NOMO-1 (cell line): ENCODE measurements around the gene SYTL3.
"Not testable (repeated sequence)": the region's sequence is repeated elsewhere in the genome, so short reads cannot be mapped to it uniquely, and the experiment has no call there.

Source experiments
- DNase-seq, 2 experiments: peaks; one replicate each; lab custom pipeline; 2025; ENCODE audit not compliant: unreplicated experiment in 2 of 2; lab: John Stamatoyannopoulos, UW

Gene SYTL3

DNA sequence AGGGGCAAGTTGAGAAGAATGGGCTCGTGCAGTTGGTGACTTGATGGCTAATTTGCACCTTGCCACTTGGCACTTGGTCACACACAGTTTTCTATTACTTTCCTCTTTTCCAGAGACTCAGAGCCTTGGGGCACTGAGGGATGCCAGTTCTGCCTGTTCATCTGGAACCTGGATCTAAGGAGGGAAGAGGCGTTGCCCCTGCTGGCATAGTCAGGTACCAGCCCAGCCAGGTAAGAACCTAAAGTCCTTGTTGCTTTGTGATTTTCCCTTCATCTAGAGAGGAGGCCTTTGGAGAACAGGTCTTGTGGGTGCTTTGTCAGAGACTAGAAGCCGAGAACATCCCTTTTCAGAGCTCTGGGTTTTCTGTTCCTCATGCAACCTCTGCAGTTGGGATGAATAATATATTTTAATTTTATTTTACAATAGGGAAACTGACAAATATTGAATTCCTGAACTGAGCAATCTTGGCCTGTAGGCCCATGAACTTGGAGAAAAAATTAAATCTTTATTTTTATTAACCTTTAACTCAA, 11.4 kb downstream of the SYTL3 start:
- DNase-seq = no peak

DNA sequence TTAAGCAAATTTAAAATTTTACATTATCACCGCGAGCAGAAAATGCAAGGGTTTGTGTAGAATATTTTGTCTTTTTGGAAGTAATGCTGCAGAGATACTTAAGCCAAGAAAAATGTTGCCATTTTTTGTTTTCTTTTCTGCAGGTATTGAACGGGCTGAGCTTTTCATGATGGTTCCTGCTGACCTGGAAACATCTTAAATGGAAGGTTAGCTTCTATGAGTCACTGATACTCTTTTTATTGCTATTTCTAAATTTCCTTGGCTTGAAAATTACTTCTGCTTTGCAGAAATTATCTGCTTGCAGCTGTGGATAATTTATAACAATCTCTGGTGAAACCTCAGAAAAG, 12.7 kb downstream of the SYTL3 start:
- DNase-seq = peak in 1 of 2 experiments; percentile 96

DNA sequence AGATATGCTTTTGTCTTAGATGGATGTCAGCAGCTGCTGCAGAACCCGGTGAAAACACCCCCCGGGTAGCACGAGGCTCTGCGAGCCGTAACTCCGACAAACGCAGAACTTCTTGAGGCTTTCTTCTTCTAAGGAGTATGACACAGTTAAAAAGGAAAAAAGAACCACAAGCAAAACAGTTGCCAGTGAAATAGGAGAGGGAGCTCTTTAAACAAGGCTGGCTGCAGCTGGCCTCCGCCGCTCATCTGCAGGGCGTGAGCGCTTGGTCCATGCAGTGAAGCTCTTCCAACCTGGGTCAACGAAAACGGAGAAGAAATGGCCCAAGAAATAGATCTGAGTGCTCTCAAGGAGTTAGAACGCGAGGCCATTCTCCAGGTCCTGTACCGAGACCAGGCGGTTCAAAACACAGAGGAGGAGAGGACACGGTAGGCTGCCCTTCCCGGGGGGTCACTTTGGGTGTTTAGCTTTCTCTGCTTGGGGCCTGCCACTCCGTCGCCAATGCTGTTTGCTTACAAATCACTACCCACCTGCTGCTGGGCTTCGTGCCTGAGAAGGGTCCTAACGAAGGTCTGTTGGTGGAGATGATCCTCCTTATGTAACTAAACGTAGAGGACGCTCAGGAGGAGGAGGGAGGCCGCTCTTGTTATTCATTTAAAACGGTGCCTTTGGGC, 13.2 kb downstream of the SYTL3 start:
- peak in 1 of 2 experiments; percentile 72 for DNase-seq

DNA sequence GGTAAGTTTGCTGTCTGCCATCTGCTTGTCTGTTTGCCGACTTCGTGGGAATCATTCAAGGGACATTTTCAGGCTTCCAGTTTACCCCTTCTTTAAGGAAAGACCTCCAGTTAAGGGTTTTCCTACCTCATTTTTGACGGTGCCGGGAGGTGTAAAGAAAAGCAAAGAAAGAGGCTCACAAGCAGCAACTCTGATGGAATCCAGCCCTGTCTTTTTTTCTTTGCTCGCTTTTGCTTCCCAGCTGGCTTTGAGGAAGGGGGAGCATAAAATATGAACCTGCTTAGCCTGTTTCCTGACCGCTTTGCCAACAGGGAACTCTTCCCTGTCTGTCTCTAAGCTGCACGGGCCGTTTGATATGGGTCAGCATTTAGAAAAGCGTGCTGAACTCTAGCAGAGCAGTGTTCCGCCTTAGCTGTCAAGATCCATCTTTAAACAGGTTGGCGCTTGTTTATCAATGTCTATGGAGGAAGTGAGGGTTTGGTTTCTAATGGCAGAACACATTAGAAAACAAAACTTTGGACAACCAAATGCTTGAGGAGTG, 13.8 kb downstream of the SYTL3 start:
- peak in 1 of 2 experiments; percentile 16 for DNase-seq

DNA sequence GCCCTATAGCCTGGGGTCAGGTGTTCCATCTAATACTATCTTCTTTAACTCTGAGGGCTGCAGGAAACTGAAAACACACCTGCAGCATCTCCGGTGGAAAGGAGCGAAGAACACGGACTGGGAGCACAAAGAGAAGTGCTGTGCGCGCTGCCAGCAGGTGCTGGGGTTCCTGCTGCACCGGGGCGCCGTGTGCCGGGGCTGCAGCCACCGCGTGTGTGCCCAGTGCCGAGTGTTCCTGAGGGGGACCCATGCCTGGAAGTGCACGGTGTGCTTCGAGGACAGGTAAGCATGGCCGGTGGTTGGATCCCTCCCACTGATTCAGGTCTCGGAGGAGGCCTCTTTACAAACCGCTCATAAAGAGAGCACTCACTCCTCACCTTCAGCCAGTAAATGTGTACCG, 15.5 kb downstream of the SYTL3 start:
- DNase-seq = no peak

DNA sequence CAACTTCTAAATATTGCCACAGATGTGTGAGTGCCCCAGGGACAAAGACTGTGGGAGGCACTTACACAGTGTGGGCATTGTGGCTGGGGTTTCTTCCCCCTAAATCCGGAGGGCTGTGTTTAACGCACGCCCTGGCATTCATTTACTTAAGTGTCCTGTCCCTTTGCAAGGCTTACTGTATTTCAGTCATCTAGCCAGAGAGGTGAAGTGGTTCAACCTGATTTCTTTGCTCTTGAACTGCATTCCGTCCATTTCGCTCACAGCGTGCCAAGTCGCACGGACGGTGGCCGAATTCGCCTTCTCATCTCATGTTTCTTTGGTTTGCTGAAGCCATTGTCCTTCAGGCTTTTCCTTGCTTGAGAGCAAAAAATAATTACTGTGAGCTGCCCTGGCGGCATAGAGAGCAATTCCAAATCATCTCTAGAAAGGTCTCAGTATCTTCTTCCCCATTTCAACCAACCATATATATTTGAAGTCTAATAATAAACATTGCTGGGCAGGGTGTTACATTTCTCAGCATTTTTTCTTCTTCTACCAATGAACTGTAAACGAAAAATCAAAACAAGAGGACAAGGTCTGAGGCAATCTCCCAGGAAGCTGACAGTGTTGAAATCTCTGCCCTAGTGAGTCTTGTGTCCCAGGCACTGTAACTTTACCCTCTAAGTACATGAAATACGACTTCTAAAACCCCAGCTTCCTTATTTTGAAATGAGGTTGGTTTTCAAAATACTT, 16.9 kb downstream of the SYTL3 start:
- peak; percentile 89 to 99 for DNase-seq

DNA sequence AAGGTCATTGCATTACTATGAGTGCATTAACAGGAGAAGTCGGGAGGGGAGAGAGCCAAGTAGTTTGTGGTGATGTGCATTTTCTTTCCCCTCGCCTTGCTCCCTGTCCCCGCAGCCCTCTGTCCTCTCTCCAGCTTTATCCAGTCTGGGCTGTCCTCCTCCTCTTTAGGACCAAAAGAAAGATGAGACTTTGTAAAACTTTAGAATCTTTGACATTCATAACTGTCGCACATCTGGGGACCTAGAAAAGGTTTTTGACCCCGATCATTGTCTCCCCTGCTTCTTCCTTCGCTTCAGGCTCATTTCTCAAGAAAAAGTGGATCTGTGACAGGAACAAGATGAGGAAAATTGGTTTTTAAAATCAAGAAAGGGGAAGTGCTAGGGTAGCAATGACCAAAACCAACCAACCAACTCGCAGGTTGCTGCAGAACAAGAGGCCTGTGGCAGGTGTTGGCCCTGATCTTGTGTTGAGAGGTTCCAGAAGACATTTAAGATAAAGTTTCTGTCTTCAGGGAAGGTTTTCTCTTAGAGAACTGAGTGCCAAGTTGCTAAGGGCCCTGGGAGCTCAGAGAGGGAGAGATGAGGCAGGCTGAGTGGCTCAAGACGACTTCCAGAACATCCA, 17.6 kb downstream of the SYTL3 start:
- DNase-seq = peak in 1 of 2 experiments; percentile 48

DNA sequence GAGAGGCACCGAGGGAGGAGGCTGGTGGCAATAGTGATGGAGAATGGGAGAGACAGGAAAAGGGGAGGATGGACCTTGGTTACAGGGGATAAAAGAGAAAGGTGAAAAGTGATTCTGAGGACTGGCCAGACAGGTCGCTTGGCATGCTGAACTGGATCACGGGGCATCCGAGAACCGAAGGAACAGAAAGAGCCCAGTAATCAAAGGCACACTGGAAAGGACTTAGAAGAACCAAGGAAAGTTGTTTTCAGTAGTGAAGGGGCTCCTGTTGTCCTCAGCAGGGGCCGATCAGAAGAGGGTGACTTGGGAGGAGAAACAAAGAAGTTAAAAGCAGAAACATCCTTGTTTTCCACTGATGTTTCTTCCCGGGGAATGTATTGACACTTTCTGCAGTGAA, 18.9 kb downstream of the SYTL3 start:
- no peak for DNase-seq

DNA sequence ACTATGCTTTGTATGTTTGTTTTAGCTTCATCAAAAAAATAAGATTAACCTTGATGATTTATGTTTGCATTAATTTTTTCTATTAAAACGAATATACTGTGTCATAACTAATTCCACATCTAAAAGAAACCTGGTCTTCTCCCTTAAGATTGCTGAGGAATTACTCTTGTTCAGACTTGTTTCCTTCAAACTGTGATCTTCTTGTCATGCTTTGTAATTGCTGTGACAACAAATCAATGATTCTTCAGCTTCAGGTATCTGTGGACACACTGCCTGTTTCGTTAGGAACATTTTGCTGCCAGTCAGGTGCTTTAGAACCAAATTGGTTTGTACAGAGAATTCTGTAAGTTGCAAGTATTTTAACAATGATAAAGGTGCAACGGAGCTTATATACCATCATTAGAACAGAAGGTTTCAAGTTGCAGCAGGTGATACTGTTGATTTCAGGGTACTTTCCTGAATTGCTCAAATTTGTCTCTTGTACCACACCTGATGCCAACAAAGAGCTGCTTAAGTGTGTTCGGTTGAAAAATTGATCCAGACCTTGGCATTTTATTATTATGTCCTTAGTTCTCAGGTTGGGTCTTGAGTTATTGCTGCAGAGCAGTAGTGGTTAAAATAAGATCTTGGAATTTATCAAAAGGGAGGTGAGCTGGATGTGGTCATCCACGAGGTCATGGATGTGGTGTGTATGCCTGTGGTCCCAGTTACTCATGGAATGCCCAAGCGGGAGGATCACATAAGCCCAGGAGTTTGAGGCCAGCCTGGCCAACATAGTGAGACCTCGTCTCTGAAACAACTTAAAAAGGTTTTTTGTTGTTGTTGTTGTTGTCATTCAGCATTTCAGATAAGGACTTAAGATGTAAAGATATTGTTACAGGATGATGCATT, 19.5 kb downstream of the SYTL3 start:
- no peak for DNase-seq

DNA sequence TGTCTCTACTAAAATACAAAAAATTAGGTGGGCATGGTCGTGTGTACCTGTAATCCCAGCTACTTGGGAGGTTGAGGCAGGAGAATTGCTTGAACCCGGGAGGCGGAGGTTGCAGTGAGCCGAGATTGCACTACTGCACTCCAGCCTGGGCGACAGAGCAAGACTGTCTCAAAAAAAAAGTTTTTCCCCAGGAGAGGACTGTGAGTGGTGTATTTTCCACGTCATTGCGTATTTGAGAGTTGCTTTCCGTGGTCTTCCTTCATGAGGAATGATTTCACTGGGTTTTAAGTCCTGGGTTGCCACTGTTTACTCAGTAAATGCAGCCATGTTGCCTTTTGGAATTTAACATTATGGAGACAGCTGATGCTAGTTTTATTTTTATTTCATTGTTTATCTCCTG, 22.3 kb downstream of the SYTL3 start:
- DNase-seq = not testable (repeated sequence)

DNA sequence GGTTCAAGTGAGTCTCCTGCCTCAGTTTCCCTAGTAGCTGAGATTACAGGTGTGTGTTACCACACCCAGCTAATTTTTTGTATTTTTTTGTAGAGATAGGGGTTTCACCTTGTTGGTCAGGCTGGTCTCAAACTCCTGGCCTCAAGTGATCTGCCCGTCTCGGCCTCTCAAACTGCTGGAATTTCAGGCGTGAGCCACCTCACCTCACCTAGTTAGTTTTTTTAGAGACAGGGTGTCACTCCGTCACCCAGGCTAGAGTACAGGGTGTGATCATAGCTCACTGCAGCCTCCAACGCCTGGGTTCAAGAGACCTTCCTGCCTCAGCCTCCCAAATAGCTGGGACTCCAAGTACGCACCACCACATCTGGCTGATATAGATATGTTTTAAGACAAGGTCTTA, 22.9 kb downstream of the SYTL3 start:
- no peak for DNase-seq

DNA sequence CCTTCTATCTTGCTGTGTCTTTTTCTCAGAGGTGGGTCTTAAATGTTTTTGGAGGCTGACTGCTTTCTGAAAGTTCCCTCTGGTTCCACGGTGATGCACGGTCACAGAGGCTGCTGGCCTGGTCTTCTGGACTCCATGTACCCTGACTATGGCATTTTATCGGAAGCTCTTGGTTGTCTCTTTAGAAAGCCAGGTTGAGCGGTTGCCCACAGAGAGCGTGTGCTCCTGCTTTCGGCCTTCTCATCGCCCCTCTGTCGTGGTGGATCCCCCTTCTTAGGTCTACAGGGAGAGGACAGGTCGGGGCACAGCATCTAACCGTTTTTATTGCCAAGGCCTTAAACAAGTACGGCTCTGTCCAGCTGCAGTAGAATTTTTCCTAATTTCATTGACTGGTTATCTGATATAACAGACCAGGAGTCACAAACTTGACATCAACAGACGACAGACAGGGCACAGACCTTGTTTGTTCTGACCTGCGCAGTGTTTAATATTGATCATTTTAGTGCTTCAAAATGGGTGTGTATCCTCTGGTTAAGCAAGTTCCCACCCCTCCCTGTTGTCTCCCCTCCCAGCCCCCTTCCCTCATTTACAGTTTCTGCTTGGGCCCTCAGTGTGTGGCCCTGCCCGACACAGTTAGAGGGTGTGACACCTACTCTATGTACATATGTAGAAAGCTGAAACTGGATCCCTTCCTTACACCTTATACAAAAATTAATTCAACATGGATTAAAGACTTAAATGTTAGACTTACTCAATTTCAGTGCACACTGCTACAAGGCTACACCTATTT, 24.7 kb downstream of the SYTL3 start:
- no peak for DNase-seq

DNA sequence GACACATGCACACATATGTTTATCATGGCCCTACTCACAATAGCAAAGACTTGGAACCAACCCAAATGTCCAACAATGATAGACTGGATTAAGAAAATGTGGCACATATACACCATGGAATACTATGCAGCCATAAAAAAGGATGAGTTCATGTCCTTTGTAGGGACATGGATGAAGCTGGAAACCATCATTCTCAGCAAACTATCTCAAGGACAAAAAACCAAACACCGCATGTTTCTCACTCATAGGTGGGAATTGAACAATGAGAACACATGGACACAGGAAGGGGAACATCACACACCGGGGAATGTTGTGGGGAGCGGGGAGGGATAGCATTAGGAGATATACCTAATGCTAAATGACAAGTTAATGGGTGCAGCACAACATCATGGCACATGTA, 27.2 kb downstream of the SYTL3 start:
- DNase-seq = not testable (repeated sequence)

DNA sequence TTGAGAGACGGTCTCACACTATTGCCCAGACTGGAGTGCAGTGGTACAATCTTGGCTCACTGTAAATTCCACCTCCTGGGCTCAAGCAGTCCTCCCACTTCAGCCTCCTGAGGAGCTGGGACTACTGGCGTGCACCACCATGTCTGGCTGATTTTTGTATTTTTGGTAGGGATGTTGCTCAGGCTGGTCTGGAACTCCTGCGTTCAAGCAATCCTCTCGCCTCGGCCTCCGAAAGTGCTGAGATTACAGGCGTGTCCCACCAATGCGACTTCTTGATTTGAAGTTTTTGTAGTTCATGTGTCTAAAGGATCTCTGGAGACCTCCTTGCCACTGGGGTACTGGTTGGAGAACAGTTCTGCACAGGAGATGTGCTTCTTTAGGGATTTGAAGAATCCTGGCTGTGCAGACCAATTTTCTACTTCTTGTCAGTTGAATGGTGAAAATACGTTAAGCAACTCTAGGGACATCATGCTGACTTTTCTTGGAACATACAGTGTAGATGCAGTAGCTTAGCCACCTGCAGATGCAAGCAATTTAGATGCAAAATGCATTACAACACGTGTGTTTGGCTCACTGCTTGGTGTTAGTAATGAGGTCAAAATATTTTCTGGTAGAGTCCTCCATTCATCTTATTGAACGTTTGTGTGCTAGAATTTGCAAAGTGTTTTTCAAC, 28.2 kb downstream of the SYTL3 start:
- no peak for DNase-seq

DNA sequence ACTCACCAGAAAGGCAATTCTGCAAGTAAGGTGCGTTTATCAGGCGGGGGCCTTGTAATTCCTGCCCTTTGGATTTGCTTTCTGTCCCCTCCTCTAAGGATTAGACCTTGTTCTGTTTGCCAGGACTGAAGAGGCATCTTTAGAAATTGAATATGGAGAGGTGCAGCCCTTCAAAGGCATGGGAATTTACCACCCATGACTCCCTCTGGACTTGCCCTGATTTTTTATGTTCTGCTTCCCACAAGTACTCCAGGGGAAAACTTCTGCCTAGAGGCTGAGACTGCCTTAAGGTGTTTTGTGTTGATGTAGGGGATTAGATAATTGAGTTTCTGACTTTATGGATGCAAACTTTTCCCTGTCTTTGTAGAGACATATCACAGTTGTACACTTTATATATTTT, 30.2 kb downstream of the SYTL3 start:
- DNase-seq = no peak

DNA sequence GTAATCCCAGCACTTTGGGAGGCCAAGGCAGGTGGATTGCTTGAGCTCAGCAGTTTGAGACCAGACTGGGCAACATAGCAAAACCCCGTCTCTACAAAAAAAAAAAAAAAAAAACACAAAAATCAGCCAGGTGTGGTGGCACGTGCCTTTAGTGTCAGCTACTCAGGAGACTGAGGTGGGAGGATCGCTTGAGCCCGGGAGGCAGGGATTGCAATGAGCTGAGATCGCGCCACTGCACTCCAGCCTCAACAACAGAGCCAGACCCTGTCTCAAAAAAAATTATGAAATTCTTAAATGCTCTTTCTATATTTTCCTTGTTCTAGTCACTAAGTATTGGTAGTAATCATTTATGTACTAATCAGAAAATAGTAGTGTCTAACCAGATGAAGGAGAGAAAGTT, 30.6 kb downstream of the SYTL3 start:
- DNase-seq = no peak

DNA sequence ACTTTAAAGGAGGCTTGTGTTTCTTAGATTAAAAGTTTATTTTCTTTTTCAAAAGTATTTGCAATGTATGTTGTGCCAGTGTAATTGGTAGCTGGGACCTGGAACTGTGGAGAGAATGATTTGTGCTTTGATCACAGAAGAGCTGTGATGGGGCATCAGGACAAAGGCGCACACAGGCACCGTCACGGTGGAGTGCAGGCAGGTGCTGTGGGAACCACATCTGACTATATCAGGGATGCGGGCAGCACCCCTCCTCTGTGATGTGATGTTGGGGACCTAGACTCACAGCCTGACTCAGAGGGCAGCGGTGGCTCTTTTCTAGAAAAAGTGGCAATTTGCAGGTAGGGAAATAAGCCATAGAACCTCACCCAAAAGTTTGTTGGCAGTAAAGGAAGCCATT, 34.5 kb downstream of the SYTL3 start:
- DNase-seq = no peak

DNA sequence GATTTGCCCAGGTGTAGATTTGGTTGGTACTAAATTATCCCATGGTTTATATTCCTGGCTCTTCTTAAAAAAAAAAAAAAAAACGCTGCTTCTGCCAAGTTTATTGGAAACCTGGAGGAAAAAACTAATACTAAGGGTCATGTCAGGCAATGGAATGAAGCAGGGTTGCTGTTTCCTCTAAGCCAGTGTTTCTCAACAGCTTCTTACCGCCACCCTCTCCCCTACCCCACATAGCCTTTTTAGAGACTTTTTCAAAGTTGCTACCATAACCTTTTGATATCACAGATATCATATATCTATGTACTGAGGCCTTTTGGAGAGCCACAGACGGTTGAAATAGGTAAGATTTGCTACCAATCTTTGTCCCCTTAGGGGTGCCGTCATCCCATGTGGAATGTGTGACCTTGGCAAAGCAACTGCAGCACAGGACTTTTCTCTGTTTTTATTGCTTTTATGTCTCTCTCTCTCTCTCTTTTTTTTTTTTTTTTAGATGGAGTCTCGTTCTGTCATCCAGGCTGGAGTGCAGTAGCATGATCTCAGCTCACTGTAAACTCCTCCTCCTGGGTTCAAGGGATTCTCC, 35.0 kb downstream of the SYTL3 start:
- DNase-seq = no peak

DNA sequence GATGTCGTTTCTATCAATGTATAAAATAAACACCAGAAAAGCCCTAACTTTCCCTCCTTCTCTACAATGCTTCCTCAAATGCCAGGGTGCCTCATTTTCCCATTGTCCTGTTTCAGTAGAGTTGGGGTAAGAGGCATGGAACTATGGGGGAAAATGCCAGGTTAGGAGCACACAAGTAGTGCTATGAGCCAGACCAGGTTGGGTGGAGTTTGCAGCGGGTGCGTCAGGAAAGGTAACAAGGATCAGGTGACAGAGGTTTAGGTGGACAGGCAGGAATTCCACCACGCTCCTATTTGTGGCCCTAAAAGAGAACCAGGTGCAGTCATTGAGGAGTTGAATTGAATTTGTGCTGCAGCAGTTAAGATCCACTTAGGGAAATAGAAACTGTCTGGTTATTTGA, 36.5 kb downstream of the SYTL3 start:
- no peak for DNase-seq
